Osteoblast (primary cell): ENCODE results near the gene SLC12A3. TPM values are rescaled to one million over a fixed set of nuclear protein-coding genes. Genes with fewer than 3 reads are reported as not detected.

Experiments
- DNase-seq: peaks from one replicate; pipeline ENCODE4 v3.0.0; 2011; ENCODE audit warnings: low spot score, mixed read lengths; ENCODE audit not compliant: insufficient read length; ENCODE audit errors: missing footprints
- H2AFZ ChIP-seq: 2 replicates; pipeline ENCODE4 v1.6.0; 2011; ENCODE audit warnings: mild to moderate bottlenecking, low read length
- H3K27ac ChIP-seq: 2 replicates; pipeline ENCODE4 v1.5.1; 2011; ENCODE audit warnings: mild to moderate bottlenecking, low read depth, low read length, moderate library complexity
- H3K27me3 ChIP-seq: 2 replicates; pipeline ENCODE4 v1.6.0; 2012; ENCODE audit warnings: mild to moderate bottlenecking, control low read depth, inconsistent platforms, low read length, moderate library complexity; ENCODE audit not compliant: insufficient read depth
- H3K36me3 ChIP-seq: 2 replicates; pipeline ENCODE4 v1.5.1; 2011; ENCODE audit warnings: mild to moderate bottlenecking, low read length, control low read depth, moderate library complexity; ENCODE audit not compliant: insufficient read depth
- H3K4me1 ChIP-seq: 2 replicates; pipeline ENCODE4 v1.5.1; 2011; ENCODE audit warnings: mild to moderate bottlenecking, low read length, control low read depth, moderate library complexity; ENCODE audit not compliant: insufficient read depth
- H3K4me2 ChIP-seq: 2 replicates; pipeline ENCODE4 v1.6.0; 2011; ENCODE audit warnings: mild to moderate bottlenecking, low read length; ENCODE audit not compliant: insufficient read depth
- H3K4me3 ChIP-seq: fragments of 200-600 bp; sonication (generic); 3 replicates; pipeline ENCODE4 v1.5.1; 2012; ENCODE audit warnings: mild to moderate bottlenecking, low read length, inconsistent platforms; ENCODE audit not compliant: insufficient read depth
- H3K79me2 ChIP-seq: 2 replicates; pipeline ENCODE4 v1.6.0; 2012; ENCODE audit warnings: mild to moderate bottlenecking, low read length, control low read depth, inconsistent platforms; ENCODE audit not compliant: insufficient read depth
- H3K9me3 ChIP-seq: 2 replicates; pipeline ENCODE4 v1.5.1; 2011; ENCODE audit warnings: low read depth, low read length, control low read depth
- H4K20me1 ChIP-seq: 2 replicates; pipeline ENCODE4 v1.6.0; 2012; ENCODE audit warnings: mild to moderate bottlenecking, low read length, control low read depth; ENCODE audit not compliant: insufficient read depth
- CTCF ChIP-seq: IDR thresholded peaks from 2 replicates; pipeline ENCODE4 v1.5.1; 2011; ENCODE audit warnings: mild to moderate bottlenecking, low read depth, low read length, moderate library complexity; ENCODE audit errors: extremely low read depth
- total RNA-seq: library from RNA; depleted of rRNA; stranded (reverse); fragments of >200 nt; gene quantifications from 2 replicates; pipeline ENCODE4 v1.2.3, GENCODE V29; 2012

SLC12A3 gene
- total RNA-seq, 1 donor, result not detected

GRCh38 chr16:56848955-56849689, 15.9 kb upstream of the SLC12A3 start:
- Histone ChIP-seq H3K4me2 (peak overlapping the region; percentile 42), H4K20me1 (no peaks in the 10 kb centered on the region), H2AFZ (no peak overlapping the region), H3K27ac (peak overlapping the region; percentile 60), H3K9me3 (no peaks in the 10 kb centered on the region), H3K36me3 (no peaks in the 10 kb centered on the region), H3K4me3 (no peak overlapping the region), H3K4me1 (peaks cover 42% of the 10 kb centered on the region), H3K27me3 (no peaks in the 10 kb centered on the region), H3K79me2 (no peaks in the 10 kb centered on the region)
- TF ChIP-seq CTCF, result no peak
- DNase-seq, result peak; percentile 87

- no peaks in the 10 kb centered on the region for H4K20me1 ChIP-seq
- peak overlapping the region; percentile 20 for H2AFZ ChIP-seq
- no peak overlapping the region for H3K4me3 ChIP-seq
- H3K27ac ChIP-seq, result peak overlapping the region; percentile 60
- no peaks in the 10 kb centered on the region for H3K9me3 ChIP-seq
- peaks cover 42% of the 10 kb centered on the region for H3K4me1 ChIP-seq
- DNase-seq, result no peak
- peak overlapping the region; percentile 22 for H3K4me2 ChIP-seq
- no peaks in the 10 kb centered on the region for H3K79me2 ChIP-seq
- H3K36me3 ChIP-seq, result no peaks in the 10 kb centered on the region
- no peaks in the 10 kb centered on the region for H3K27me3 ChIP-seq
- no peak for TF ChIP-seq CTCF
Measured at GRCh38 chr16:56849690-56850680, 15.0 kb upstream of the SLC12A3 start.

- H2AFZ ChIP-seq, result no peak overlapping the region
- no peak overlapping the region for H3K4me2 ChIP-seq
Measured at GRCh38 chr16:56851671-56852400, 13.2 kb upstream of the SLC12A3 start.

More at GRCh38 chr16:56851671-56852400, 13.2 kb upstream of the SLC12A3 start:
- Histone ChIP-seq H4K20me1 (no peaks in the 10 kb centered on the region), H3K36me3 (no peaks in the 10 kb centered on the region), H3K27ac (no peak overlapping the region), H3K4me1 (peaks cover 42% of the 10 kb centered on the region), H3K4me3 (no peak overlapping the region), H3K9me3 (no peaks in the 10 kb centered on the region), H3K27me3 (no peaks in the 10 kb centered on the region), H3K79me2 (no peaks in the 10 kb centered on the region)
- TF ChIP-seq CTCF, result peak; percentile 68
- no peak for DNase-seq
